COLO668 (cell line): ENCODE results near the gene DLGAP4.
A peak's percentile ranks its signal among the peaks of the same experiment; 100 is the strongest.

Experiments used
- DNase-seq: peaks from one replicate; lab custom pipeline; 2025; ENCODE audit not compliant: unreplicated experiment; lab: John Stamatoyannopoulos, UW

The DLGAP4 gene

GRCh38 chr20:36574366-36575135, 268.4 kb downstream of the DLGAP4 start:
- peak; percentile 31 for DNase-seq

DNA sequence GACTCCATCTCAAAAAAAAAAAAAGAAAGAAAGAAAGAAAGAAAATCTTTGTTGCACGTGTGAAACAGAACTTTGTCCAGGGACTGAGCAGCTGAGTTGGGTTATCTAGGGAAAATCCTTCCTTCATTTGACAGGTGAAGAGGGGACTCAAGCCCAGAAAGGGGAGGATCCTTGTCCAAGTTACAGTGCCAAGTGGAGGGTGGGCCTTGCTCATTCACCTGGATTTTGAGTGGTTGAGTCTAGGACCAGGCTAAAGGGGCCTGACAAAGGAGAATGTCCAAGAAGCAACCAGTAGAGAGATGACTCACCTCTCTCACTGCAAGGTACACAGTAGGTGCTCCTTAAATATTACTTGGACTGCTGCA, 269.9 kb downstream of the DLGAP4 start:
- no peak for DNase-seq
